Progenitor cell of endocrine pancreas (in vitro differentiated cells): ENCODE measurements around the gene CYFIP1. TPM values are rescaled to one million over a fixed set of nuclear protein-coding genes. Genes with fewer than 3 reads are reported as not detected.

Source experiments
- DNase-seq: peaks from one replicate; pipeline ENCODE4 v3.0.0; 2021; ENCODE audit warnings: low spot score; ENCODE audit not compliant: unreplicated experiment
- H3K27ac Mint-ChIP-seq: 2 replicates; pipeline ENCODE4 v1.8.0; 2021; ENCODE audit warnings: mild to moderate bottlenecking, moderate library complexity, mixed read lengths
- H3K27me3 Mint-ChIP-seq: 2 replicates; pipeline ENCODE4 v1.8.0; 2021; ENCODE audit warnings: mixed read lengths
- H3K36me3 Mint-ChIP-seq: 2 replicates; pipeline ENCODE4 v1.8.0; 2022; ENCODE audit warnings: mixed read lengths; ENCODE audit not compliant: insufficient read depth
- H3K4me1 Mint-ChIP-seq: 2 replicates; pipeline ENCODE4 v1.8.0; 2021; ENCODE audit warnings: low read depth, mixed read lengths
- H3K4me3 Mint-ChIP-seq: 2 replicates; pipeline ENCODE4 v1.8.0; 2021; ENCODE audit warnings: low read depth, mild to moderate bottlenecking, moderate library complexity, mixed read lengths
- H3K9me3 Mint-ChIP-seq: 2 replicates; pipeline ENCODE4 v1.8.0; 2021; ENCODE audit warnings: low read depth, mixed read lengths
- CTCF ChIP-seq: fragments of 200-600 bp; sonication (generic); IDR thresholded peaks from one replicate; pipeline ENCODE4 v1.5.0; 2021; ENCODE audit warnings: antibody characterized with exemption, mild to moderate bottlenecking; ENCODE audit not compliant: unreplicated experiment
- total RNA-seq: library from RNA; stranded (reverse); gene quantifications from 2 replicates; pipeline ENCODE4 v1.2.1, GENCODE V29; 2021

Gene CYFIP1
- total RNA-seq, 1 donor from 2014 or later = 175 TPM

- H3K4me1 Mint-ChIP-seq = no peaks in the 10 kb centered on the region
- TF ChIP-seq CTCF = no peak
- H3K27me3 Mint-ChIP-seq = no peaks in the 10 kb centered on the region
- no peak overlapping the region for H3K4me3 Mint-ChIP-seq
- H3K9me3 Mint-ChIP-seq = no peaks in the 10 kb centered on the region
- DNase-seq = no peak
- no peak overlapping the region for H3K27ac Mint-ChIP-seq
- peaks cover 29% of the 10 kb centered on the region for H3K36me3 Mint-ChIP-seq
Observed at GRCh38 chr15:23003736-23004135, 23.6 kb upstream of the CYFIP1 start.

- Mint-ChIP-seq H3K4me3 (no peak overlapping the region), H3K27ac (no peak overlapping the region), H3K27me3 (no peaks in the 10 kb centered on the region), H3K9me3 (no peaks in the 10 kb centered on the region), H3K36me3 (peaks cover 29% of the 10 kb centered on the region), H3K4me1 (no peaks in the 10 kb centered on the region)
- DNase-seq = no peak
- no peak for TF ChIP-seq CTCF
Observed at GRCh38 chr15:23002920-23003319, 22.8 kb upstream of the CYFIP1 start.

- no peak for TF ChIP-seq CTCF
- Mint-ChIP-seq H3K27ac (peak overlapping the region; percentile 1), H3K4me3 (no peak overlapping the region), H3K27me3 (no peaks in the 10 kb centered on the region), H3K4me1 (no peaks in the 10 kb centered on the region), H3K9me3 (no peaks in the 10 kb centered on the region), H3K36me3 (peaks cover 10% of the 10 kb centered on the region)
- no peak for DNase-seq
Observed at GRCh38 chr15:22995795-22996194, 15.6 kb upstream of the CYFIP1 start.

- no peak for TF ChIP-seq CTCF
- no peak overlapping the region for H3K4me3 Mint-ChIP-seq
- H3K27me3 Mint-ChIP-seq = no peaks in the 10 kb centered on the region
- peaks cover 7% of the 10 kb centered on the region for H3K36me3 Mint-ChIP-seq
- H3K4me1 Mint-ChIP-seq = no peaks in the 10 kb centered on the region
- no peaks in the 10 kb centered on the region for H3K9me3 Mint-ChIP-seq
- no peak overlapping the region for H3K27ac Mint-ChIP-seq
- no peak for DNase-seq
Observed at GRCh38 chr15:22992024-22992326, 11.8 kb upstream of the CYFIP1 start.

GRCh38 chr15:22989576-22990477 is 9.7 kb upstream of the CYFIP1 start:
- peaks cover 6% of the 10 kb centered on the region for H3K36me3 Mint-ChIP-seq
- H3K27me3 Mint-ChIP-seq = no peaks in the 10 kb centered on the region
- no peak for DNase-seq
- H3K9me3 Mint-ChIP-seq = no peaks in the 10 kb centered on the region
- no peak for TF ChIP-seq CTCF
- no peaks in the 10 kb centered on the region for H3K4me1 Mint-ChIP-seq
- H3K27ac Mint-ChIP-seq = no peak overlapping the region
- H3K4me3 Mint-ChIP-seq = no peak overlapping the region
